CD4-positive, alpha-beta T cell treated with Interleukin-10 for 1 hour (primary cell): ENCODE measurements around the gene SCRN2.

Source experiments
- DNase-seq: peaks from one replicate; pipeline ENCODE4 v3.0.0-alpha.2; 2020

Gene SCRN2

DNA sequence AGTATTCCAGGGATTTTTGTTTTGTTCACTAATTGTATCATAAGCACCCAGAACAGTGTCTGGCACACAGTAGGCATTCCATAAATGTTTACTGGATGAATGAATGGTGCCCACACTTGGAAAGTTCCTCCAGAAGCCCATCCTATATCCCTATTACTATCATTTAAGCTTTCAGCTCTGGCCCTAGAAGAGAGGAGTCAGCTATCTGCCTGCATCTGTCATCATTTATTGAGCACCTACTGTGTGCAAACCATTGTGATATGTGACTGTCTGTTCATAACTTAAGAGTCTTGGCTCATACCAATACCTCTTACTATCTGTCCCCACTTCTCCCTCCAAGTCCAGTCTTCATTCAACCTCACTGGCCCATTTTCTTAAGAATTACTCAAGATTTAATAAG is 30.0 kb upstream of the SCRN2 start:
- no peak for DNase-seq

GRCh38 chr17:47870056-47870455 is 29.0 kb upstream of the SCRN2 start:
- DNase-seq = no peak

GRCh38 chr17:47869114-47869513 is 28.0 kb upstream of the SCRN2 start:
- no peak for DNase-seq

DNA sequence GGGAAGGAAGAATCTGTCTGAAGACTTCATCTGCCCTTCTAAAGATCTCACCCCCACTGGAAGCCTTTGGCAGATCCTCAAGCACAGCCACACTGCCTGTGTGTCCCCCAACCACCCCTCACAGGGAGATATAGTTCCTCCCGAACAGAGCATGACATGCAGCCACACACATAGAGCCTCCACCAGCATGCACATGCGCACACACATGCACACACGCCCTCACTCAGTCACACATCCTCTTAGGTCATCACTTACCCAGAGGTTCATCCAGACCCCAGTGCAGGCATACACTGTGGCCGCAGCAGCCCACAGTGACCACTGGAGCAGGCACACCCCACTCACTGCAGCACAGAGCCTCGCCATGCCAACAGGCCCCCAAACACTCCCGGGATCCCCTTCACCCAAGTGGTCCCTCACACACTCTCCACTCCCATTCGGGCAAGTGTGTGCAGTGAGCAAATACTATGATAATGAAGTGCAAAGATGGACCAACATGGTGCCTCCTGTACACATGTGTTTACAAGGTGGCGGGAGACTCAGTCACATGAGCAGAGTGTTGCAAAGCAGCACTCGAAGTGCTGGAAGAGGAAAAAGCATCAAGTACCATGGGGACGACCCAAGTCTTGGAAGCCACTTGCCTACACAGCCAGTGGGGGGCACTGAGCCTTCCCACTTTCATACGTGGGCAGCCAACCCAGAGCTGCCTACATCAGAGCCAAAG is 26.9 kb upstream of the SCRN2 start:
- no peak for DNase-seq

- DNase-seq = no peak
These were observed 25.9 kb upstream of the SCRN2 start for GRCh38 chr17:47866941-47867340.

DNA sequence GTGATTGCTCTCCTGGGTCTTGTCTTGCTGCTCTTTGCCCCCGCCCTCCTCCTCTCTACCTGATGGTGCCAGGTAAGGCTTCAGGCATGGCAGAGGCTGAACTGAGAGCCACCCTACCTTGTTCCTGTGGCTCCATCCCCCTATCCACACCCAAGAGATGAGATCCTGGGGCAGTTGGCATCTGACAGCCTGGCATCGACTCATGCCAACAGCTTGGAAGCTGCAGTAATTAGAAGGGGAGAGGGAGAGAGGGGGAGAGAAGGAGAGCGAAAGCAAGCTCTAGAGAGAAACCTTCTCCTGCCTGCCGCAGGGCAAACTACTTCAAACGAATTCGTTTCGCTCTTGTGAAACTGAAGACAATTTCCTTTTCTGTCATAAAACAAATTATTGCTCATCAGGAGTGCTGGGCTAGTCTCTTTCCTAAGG is 23.7 kb upstream of the SCRN2 start:
- no peak for DNase-seq

GRCh38 chr17:47862621-47863440 is 21.8 kb upstream of the SCRN2 start:
- DNase-seq = no peak

DNA sequence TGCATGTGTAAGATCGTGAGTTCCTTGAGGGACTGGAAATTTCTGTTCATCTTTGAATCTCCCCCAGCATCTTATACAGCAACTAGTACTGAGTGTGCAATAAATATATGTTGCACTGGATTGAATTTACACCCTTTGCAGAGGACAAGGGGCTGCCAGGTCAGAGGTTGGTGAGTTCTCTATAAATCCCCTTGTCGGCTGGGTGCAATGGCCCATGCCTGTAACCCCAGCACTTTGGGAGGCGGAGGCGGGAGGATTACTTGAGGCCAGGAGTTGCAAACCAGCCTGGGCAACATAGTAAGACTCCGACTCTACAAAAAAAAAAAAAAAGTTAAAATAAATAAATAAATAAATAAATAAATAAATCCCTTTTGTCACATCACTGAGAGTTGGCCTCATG is 19.3 kb upstream of the SCRN2 start:
- DNase-seq = no peak

DNA sequence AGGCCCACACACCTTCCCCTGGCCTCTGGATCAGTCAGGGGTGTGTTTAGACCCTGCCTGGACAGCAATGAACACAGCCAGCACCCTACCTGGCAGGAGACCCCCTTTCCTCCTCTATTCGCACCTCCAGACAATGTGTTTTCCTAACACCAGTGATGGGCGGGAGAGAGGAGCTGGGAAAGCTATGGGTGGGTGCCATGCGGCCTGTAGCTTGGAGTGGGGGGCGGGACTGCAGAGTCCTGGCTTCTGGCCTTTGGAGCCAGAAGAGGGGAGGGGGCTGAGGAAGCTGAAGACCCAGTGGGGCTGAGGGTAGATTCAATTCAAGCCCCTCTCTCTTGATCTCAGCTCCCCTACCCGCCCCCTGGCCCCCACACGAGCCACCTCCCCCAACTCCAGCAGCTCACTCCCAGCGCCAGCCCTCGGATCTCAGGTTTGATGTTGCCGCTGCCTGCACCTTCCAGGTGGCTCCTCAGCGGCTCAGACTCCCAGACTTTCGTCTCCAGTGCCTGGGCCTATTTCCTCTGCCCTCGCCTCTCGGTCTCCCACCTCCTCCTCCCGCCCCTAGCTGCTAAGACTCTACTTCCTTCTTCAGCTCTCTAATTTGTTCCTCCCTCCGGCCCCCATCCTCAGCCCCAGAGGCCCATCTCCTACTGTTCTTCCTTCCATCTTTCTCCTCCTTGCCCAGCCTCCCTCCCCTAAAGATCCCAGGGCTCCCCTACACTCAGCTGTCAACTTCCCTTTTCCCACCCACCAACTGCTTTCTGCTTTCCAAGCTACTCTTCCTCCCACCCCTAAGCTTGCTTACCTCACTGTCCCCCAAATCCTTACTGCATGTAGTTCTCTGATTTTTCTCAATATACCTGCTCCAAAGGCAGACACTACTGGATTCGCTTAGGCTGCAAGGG is 16.7 kb upstream of the SCRN2 start:
- DNase-seq = no peak

GRCh38 chr17:47856830-47857229 is 15.8 kb upstream of the SCRN2 start:
- no peak for DNase-seq

GRCh38 chr17:47855737-47856136 is 14.7 kb upstream of the SCRN2 start:
- no peak for DNase-seq

DNA sequence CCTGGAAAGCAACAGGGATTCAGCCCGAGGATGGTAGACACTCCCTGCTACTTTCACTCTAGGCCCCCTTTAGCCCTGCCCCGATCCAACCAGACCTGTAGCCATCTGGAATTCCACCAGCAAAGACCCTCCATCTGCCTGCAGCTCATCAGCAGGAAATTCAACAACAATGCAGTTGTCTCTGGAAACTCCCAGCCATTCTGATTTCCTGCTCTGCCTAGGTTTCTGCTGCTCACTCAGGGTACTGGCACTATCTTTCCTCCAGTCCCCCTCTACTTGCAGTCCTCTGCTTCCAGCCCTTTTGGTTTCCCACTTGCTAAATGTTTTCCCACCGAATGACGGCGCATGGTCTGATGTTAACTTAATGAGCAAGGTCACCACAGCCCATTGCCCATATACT is 12.5 kb upstream of the SCRN2 start:
- DNase-seq = no peak

DNA sequence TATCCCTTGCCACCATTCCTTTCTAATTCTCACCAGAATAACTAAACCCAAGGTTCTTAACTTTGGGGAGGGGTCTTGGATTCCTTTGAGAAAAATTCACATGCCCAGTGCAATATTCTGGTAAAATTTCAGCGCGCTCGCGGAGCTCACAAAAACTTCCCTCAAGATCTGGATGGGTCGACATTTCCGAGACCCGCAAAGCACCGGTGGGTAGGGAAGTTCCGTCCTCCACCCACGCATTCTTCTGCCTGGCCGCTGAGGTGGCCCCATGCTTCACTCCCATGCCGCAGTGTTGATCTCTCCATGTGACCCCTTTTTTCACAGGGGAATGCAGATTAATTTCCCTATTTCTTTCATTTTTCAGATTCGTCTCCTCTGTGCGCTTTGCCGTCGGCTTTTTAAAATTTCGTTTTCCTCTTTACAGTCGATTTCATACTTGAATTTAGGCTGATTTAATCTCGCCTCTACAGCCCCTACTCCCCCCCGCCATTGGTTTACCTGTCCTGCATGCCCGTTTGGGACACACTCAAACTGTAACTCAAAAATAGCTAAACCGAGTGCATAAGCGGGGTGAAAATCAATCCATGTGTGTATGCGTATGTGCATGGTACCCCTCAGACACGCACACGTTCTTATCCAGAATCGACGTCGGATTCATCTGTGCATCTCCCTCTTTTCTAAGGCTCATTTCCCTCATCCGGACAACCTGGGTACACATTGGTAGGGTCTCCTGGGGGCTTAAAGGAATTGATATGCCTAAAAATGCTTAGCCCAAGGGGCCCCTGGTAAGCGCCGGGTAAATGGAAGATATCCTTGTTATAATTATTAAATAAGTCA is 11.3 kb upstream of the SCRN2 start:
- no peak for DNase-seq

DNA sequence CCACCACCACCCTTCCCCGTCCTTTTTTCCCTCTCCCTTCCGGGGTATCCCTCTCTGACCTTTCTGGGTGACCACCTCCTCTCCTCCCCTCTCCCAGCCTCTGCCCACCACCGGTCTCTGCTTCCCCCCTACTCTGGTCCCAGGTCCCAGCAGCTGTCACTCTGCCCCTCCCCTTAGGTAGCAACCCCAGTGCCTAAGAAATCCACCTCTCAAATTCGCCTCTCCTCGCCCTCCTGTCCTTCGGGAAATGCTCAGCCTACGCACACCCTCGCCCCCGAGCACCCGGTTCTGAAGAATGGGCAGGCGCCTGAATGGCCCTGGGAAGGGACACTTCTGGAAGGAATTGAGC is 10.7 kb upstream of the SCRN2 start:
- no peak for DNase-seq

GRCh38 chr17:47850692-47851573 is 9.9 kb upstream of the SCRN2 start, which contains the start of gene SP6:
Gene SP6, minus strand, starts transcription at chr17:47851163. Its CDS starts 2,734 bp downstream, at chr17:47848429.
- DNase-seq = peak; percentile 69

GRCh38 chr17:47850373-47850691 is 9.3 kb upstream of the SCRN2 start:
- no peak for DNase-seq

GRCh38 chr17:47848198-47848513 is 7.1 kb upstream of the SCRN2 start:
- DNase-seq = no peak

DNA sequence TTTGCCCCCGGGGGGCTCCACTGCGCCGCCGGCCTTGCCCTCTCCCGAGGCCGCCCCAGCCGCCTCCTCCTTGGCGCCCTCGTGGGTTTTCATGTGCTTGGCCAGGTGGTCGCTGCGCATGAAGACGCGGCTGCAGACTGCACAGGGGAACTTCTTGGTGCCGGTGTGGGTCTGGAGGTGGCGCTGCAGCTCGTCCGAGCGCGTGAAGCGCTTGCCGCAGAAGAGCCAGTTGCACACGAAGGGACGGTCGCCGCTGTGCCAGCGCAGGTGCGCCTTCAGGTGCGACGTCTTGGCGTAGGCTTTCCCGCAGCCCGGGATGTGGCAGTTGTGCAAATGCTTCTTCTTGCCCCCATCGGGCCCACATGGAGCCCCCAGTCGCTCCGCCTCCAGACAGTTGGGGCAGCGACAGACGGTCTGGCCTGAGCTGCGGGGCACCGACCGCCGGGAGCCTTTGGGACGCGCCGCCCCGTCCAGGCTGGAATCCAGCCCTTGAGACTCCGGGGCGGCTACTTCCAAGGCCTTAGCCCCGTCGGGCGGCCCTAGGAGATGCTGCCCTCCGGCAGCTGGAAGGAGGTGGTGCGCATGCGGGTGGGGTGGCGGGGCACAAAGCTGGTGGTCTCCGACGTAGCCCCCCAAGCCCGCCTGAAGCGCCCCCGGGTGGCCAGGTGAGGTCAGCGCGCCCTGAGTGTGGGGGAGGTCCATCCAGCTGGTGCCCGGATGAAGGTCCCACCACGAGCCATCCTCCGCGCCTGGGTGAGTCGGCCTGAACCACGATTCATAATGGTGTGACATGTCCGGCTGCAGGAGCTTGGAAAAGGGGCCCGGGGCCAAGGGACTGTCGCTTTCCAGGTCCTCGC is 6.5 kb upstream of the SCRN2 start:
- peak; percentile 41 for DNase-seq

GRCh38 chr17:47846716-47847340 is 5.8 kb upstream of the SCRN2 start:
- no peak for DNase-seq

GRCh38 chr17:47845716-47846075 is 4.6 kb upstream of the SCRN2 start:
- no peak for DNase-seq
